Measurements from ENCODE around the gene ITPR1. TPM values are rescaled to one million over a fixed set of nuclear protein-coding genes. Genes with fewer than 3 reads are reported as not detected.

Gene ITPR1
- total and polyA plus RNA-seq, 10 of the 15 experiments (the other 5 are each of a cell fraction or from before 2014, with no cell fraction given): 12.2 to 239 (median 28.4) TPM

- Histone ChIP-seq H3K9me3 (replicated peaks; ENCODE audit: control insufficient read depth, insufficient read depth, low read length) (peaks cover 4% of the 10 kb centered on the region; the same call in 2 of the 3 replicates), H3K27me3 (replicated peaks in 1 of 2; ENCODE audit: control insufficient read depth in 2 of 2, insufficient read depth in 2 of 2, low read length in 1 of 2) (no peaks in the 10 kb centered on the region), H3K36me3 (ENCODE audit: control insufficient read depth in 2 of 2, insufficient read depth in 2 of 2, low read length in 1 of 2) (peaks cover 10 to 31% of the 10 kb centered on the region in 2 experiments), H3K4me2 (ENCODE audit: control insufficient read depth, insufficient read depth) (no peak overlapping the region), H3K79me2 (ENCODE audit: control insufficient read depth, insufficient read depth, low read length) (no peaks in the 10 kb centered on the region), H3K27ac (ENCODE audit: control insufficient read depth, insufficient read depth) (no peak overlapping the region), H2AFZ (ENCODE audit: control insufficient read depth, low read depth, low read length) (no peak overlapping the region), H3K4me1 (ENCODE audit: control insufficient read depth, insufficient read depth, low read length) (no peaks in the 10 kb centered on the region), H4K20me1 (ENCODE audit: control insufficient read depth, insufficient read depth) (no peaks in the 10 kb centered on the region), H3K9ac (ENCODE audit: control insufficient read depth, insufficient read depth, low read length) (no peak overlapping the region), H3K4me3 (no peak overlapping the region)
- intact Hi-C loops (cut with micrococcal nuclease; ENCODE audit: unreplicated experiment) (no loop called here), in situ Hi-C loops (cut with MboI) (no loop called here)
- BruUV-seq (replicated peaks): no TSS peak
- no peak for TF ChIP-seq CREB1 (IDR thresholded peaks at IDR 0.05; ENCODE audit: low read depth)
- TF ChIP-seq PAX5 (IDR thresholded peaks at IDR 0.05; ENCODE audit: borderline replicate concordance, low read depth, low read length): peak; percentile 6; the same call in 1 of the 2 replicates
- no peak for TF ChIP-seq HDGF (IDR thresholded peaks at IDR 0.05)
- no peak for TF ChIP-seq ZNF207 (IDR thresholded peaks at IDR 0.05; ENCODE audit: borderline replicate concordance)
- ChIA-PET SMC1A (ENCODE audit: uncharacterized antibody, unreplicated experiment) (interaction anchor here (0.8 to 0.9 kb wide), 2 partner anchors 13 to 158 kb away, joined by 3 to 4 read pairs; no protein-coding TSS in a partner anchor), RAD21 (ENCODE audit: unreplicated experiment) (no interaction called here), POLR2A (no interaction called here), CTCF (interaction anchor here (0.9 kb wide), 1 partner anchor 45 kb away, joined by 3 read pairs; no protein-coding TSS in a partner anchor)
- ATAC-seq: no peak
- FAIRE-seq: no peak
- no peak for DNase-seq (ENCODE audit: low read depth, low spot score)
- 96% methylated on average over 4 of the region's 4 CpGs for WGBS (ENCODE audit: insufficient coverage, insufficient replicate concordance, low lambda C conversion rate, missing lambda C conversion rate)
These were observed 194.0 kb downstream of the ITPR1 start for GRCh38 chr3:4687167-4687566.

- H3K27ac ChIP-seq (ENCODE audit: control insufficient read depth, insufficient read depth): no peak overlapping the region
- intact Hi-C loops (cut with micrococcal nuclease; ENCODE audit: unreplicated experiment): no loop called here
- H2AFZ ChIP-seq (ENCODE audit: control insufficient read depth, low read depth, low read length): no peak overlapping the region
- no TSS peak for BruUV-seq (replicated peaks)
- H3K9me3 ChIP-seq (replicated peaks; ENCODE audit: control insufficient read depth, insufficient read depth, low read length): peaks cover 4% of the 10 kb centered on the region; the same call in 2 of the 3 replicates
- no peak overlapping the region for H3K4me3 ChIP-seq
- CTCF ChIA-PET: no interaction called here
- H4K20me1 ChIP-seq (ENCODE audit: control insufficient read depth, insufficient read depth): no peaks in the 10 kb centered on the region
- FAIRE-seq: no peak
- SMC1A ChIA-PET (ENCODE audit: uncharacterized antibody, unreplicated experiment): interaction anchor here (0.9 kb wide), 1 partner anchor 14 kb away, joined by 4 read pairs; no protein-coding TSS in a partner anchor
- H3K36me3 ChIP-seq (ENCODE audit: control insufficient read depth in 2 of 2, insufficient read depth in 2 of 2, low read length in 1 of 2): peaks cover 10 to 28% of the 10 kb centered on the region in 2 experiments
- no peaks in the 10 kb centered on the region for H3K27me3 ChIP-seq (replicated peaks in 1 of 2; ENCODE audit: control insufficient read depth in 2 of 2, insufficient read depth in 2 of 2, low read length in 1 of 2)
- ATAC-seq: no peak
- no peaks in the 10 kb centered on the region for H3K79me2 ChIP-seq (ENCODE audit: control insufficient read depth, insufficient read depth, low read length)
- H3K4me2 ChIP-seq (ENCODE audit: control insufficient read depth, insufficient read depth): no peak overlapping the region
- H3K4me1 ChIP-seq (ENCODE audit: control insufficient read depth, insufficient read depth, low read length): no peaks in the 10 kb centered on the region
- no peak overlapping the region for H3K9ac ChIP-seq (ENCODE audit: control insufficient read depth, insufficient read depth, low read length)
- POLR2A ChIA-PET: no interaction called here
- RAD21 ChIA-PET (ENCODE audit: unreplicated experiment): no interaction called here
- in situ Hi-C loops (cut with MboI): no loop called here
- DNase-seq (ENCODE audit: low read depth, low spot score): no peak
- WGBS (ENCODE audit: insufficient coverage, insufficient replicate concordance, low lambda C conversion rate, missing lambda C conversion rate): 77% methylated on average over 5 of the region's 5 CpGs
- TF ChIP-seq NR2C1 (IDR thresholded peaks at IDR 0.05) (no peak), IRF4 (IDR thresholded peaks at IDR 0.05; ENCODE audit: low read depth, low read length) (no peak), PRDM15 (CRISPR knock-in tag; IDR thresholded peaks at IDR 0.05) (no peak), YY1 (IDR thresholded peaks at IDR 0.05; ENCODE audit: low read depth, low read length) (no peak), PBX3 (IDR thresholded peaks at IDR 0.05; ENCODE audit: insufficient replicate concordance, low read depth, low read length) (no peak), EGR1 (IDR thresholded peaks at IDR 0.05; ENCODE audit: borderline replicate concordance in 1 of 2, low read depth in 2 of 2, low read length in 2 of 2) (no peak), HDAC2 (IDR thresholded peaks at IDR 0.05) (no peak), MYB (IDR thresholded peaks at IDR 0.05; ENCODE audit: borderline replicate concordance, low read depth, low read length) (no peak), TCF12 (IDR thresholded peaks at IDR 0.05; ENCODE audit: low read depth, low read length) (no peak), ZNF384 (IDR thresholded peaks at IDR 0.05; ENCODE audit: borderline replicate concordance, low read depth, low read length) (no peak), RCOR1 (conservative IDR thresholded peaks at IDR 0.05; ENCODE audit: low read depth, low read length) (no peak)
These were observed 194.4 kb downstream of the ITPR1 start for GRCh38 chr3:4687596-4687995.

Data from GM12878 (cell line).